Neural crest cell (in vitro differentiated cells): ENCODE data around the gene DFFA. TPM values are rescaled to one million over a fixed set of nuclear protein-coding genes. Genes with fewer than 3 reads are reported as not detected.

ENCODE experiments used
- DNase-seq: peaks from one replicate; pipeline ENCODE4 v3.0.0; 2021; ENCODE audit warnings: low read depth, mixed read lengths, low spot score
- H3K27ac Mint-ChIP-seq: one replicate; pipeline ENCODE4 v1.8.0; 2021; ENCODE audit warnings: mild to moderate bottlenecking, mixed read lengths; ENCODE audit not compliant: unreplicated experiment
- H3K27me3 Mint-ChIP-seq: 2 replicates; pipeline ENCODE4 v1.8.0; 2021; ENCODE audit warnings: low read depth, mild to moderate bottlenecking, mixed read lengths
- H3K36me3 Mint-ChIP-seq: 2 replicates; pipeline ENCODE4 v1.8.0; 2021; ENCODE audit warnings: low read depth, mild to moderate bottlenecking, mixed read lengths
- H3K4me1 Mint-ChIP-seq: 2 replicates; pipeline ENCODE4 v1.8.0; 2021; ENCODE audit warnings: mixed read lengths
- H3K4me3 Mint-ChIP-seq: one replicate; pipeline ENCODE4 v1.8.0; 2021; ENCODE audit warnings: mild to moderate bottlenecking, mixed read lengths
- H3K9me3 Mint-ChIP-seq: 2 replicates; pipeline ENCODE4 v1.8.0; 2021; ENCODE audit warnings: mixed read lengths
- CTCF ChIP-seq: fragments of 200-600 bp; sonication (generic); conservative IDR thresholded peaks from 2 replicates; pipeline ENCODE4 v1.5.0; 2021; ENCODE audit warnings: antibody characterized with exemption, mild to moderate bottlenecking
- total RNA-seq: library from RNA; stranded (reverse); gene quantifications from 2 replicates; pipeline ENCODE4 v1.2.1, GENCODE V29; 2021

Gene DFFA
- total RNA-seq, 1 donor from 2014 or later = 54.0 TPM

DNA sequence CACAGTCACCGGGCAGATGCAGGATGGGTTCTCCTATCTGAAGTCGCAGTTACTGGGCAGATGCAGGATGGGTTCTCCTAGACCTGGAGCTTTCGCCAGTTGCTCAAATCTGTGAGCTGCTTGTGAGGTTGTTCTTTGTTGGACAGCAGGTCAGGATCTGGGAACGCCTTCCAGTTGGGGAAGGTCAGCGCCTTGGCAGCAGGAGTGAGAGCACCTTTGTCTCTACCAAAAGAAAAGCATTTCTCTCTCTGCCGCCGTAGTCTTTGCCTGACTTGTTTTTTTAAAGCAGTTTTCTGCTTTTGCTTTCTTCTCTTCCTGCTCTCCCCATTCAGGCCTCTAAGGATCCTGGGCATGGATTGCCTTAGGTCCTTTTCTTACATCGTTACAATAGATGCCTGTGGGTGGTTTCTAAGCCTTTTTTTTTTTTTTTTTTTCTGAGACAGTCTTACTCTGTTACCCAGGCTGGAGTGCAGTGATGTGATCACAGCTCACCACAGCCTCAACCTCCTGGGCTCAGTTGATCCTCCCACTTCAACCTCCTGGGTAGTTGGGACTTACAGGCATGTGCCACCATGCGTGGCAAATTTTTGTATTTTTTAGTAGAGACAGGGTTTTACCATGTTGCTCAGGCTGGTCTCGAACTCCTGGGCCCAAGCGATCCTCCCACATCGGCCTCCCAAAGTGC is 18.1 kb upstream of the DFFA start:
- Mint-ChIP-seq H3K27me3 (peaks cover 19% of the 10 kb centered on the region), H3K9me3 (no peaks in the 10 kb centered on the region), H3K4me3 (no peak overlapping the region), H3K4me1 (peaks cover 38% of the 10 kb centered on the region), H3K27ac (no peak overlapping the region), H3K36me3 (peaks cover 4% of the 10 kb centered on the region)
- DNase-seq = no peak
- TF ChIP-seq CTCF = no peak

DNA sequence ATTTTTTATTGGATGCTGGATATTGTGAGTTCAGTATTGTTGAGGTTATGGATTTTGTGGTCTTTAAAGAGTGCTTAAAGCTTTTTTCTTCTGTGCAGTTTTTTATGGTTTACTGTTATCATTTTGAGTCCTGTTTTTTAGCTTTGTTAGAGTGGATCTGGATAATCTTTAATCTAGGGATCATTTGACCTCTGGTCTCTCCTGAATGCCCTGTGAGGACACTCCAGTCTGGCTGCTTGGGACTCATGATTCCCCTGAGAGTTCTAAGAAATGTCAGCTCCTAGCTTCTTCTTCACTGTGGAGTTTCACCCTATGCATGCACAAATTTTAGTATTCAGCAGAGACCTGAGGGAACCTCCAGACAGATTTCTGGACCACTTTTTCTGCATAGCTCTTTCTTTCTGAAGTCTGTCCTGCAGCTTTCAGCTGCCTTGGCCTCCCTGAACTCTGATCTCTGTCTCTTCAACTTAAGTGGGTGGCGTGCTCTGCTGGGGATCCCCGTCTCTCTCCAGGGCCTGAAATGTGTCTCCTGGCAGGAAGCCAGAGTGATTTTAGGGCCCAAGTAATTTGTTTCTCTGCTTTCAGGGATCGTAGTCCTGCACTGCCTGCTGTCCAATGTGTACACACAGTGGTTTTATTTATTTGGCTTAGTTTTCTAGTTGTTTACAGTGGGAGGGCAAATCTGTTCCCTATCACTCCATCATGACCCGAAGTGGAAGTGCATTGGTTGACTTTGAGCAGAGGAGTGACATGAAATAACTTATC is 17.1 kb upstream of the DFFA start:
- H3K9me3 Mint-ChIP-seq = no peaks in the 10 kb centered on the region
- H3K4me3 Mint-ChIP-seq = no peak overlapping the region
- peaks cover 7% of the 10 kb centered on the region for H3K36me3 Mint-ChIP-seq
- H3K27me3 Mint-ChIP-seq = peaks cover 17% of the 10 kb centered on the region
- no peak for TF ChIP-seq CTCF
- DNase-seq = no peak
- H3K4me1 Mint-ChIP-seq = peaks cover 28% of the 10 kb centered on the region
- H3K27ac Mint-ChIP-seq = no peak overlapping the region

GRCh38 chr1:10484521-10484920 is 12.2 kb upstream of the DFFA start:
- peaks cover 3% of the 10 kb centered on the region for H3K27me3 Mint-ChIP-seq
- DNase-seq = no peak
- no peak overlapping the region for H3K27ac Mint-ChIP-seq
- H3K9me3 Mint-ChIP-seq = no peaks in the 10 kb centered on the region
- no peak overlapping the region for H3K4me3 Mint-ChIP-seq
- TF ChIP-seq CTCF = no peak
- H3K36me3 Mint-ChIP-seq = peaks cover 8% of the 10 kb centered on the region
- H3K4me1 Mint-ChIP-seq = peaks cover 4% of the 10 kb centered on the region

GRCh38 chr1:10480614-10481013 is 8.3 kb upstream of the DFFA start:
- H3K9me3 Mint-ChIP-seq = no peaks in the 10 kb centered on the region
- peaks cover 11% of the 10 kb centered on the region for H3K4me1 Mint-ChIP-seq
- no peak overlapping the region for H3K27ac Mint-ChIP-seq
- no peak for TF ChIP-seq CTCF
- DNase-seq = no peak
- H3K4me3 Mint-ChIP-seq = no peak overlapping the region
- peaks cover 6% of the 10 kb centered on the region for H3K36me3 Mint-ChIP-seq
- no peaks in the 10 kb centered on the region for H3K27me3 Mint-ChIP-seq

DNA sequence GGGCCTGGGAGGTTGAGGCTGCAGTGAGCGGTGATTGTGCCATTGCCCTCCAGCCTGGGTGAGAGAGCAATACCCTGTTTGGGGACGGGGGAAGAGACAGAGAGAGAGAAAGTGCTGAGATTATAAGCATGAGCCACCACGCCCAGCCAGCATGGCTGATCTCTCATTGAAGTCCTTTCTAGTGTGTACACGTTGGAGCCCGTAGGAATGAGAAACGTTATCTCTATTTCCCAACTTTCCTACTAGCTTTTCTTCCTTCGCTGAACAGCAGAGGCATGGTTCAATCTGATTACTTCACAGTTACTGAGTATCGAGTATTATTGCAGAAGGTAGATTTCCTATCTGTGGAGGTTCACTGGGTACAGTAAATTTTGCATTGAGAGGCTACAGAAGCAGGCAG is 7.0 kb upstream of the DFFA start:
- no peak overlapping the region for H3K27ac Mint-ChIP-seq
- DNase-seq = no peak

More for the DNA sequence above, 7.0 kb upstream of the DFFA start:
- peaks cover 20% of the 10 kb centered on the region for H3K4me1 Mint-ChIP-seq
- H3K36me3 Mint-ChIP-seq = peaks cover 3% of the 10 kb centered on the region
- no peaks in the 10 kb centered on the region for H3K27me3 Mint-ChIP-seq
- no peaks in the 10 kb centered on the region for H3K9me3 Mint-ChIP-seq
- H3K4me3 Mint-ChIP-seq = no peak overlapping the region
- no peak for TF ChIP-seq CTCF
